Endometrial microvascular endothelial cells (primary cell): Measurements from ENCODE around the gene ZNF471. TPM values are rescaled to one million over a fixed set of nuclear protein-coding genes. Genes with fewer than 3 reads are reported as not detected.

Experiments
- in situ Hi-C: cut with HindIII; loops from 2 replicates; pipeline ENCODE4 v1.10.0; 2017; ENCODE audit warnings: low sequenced_read_pairs, low pct_unique_long_range_greater_than_20kb; ENCODE audit errors: inconsistent ontology term
- total RNA-seq: library from RNA; depleted of rRNA; stranded (reverse); fragments of >200 nt; gene quantifications from one replicate; pipeline ENCODE4 v1.2.3, GENCODE V29; 2015; ENCODE audit errors: inconsistent ontology term

Gene ZNF471
- total RNA-seq, 1 donor from 2014 or later: 0.84 TPM

GRCh38 chr19:56567274-56568120 is 59.8 kb downstream of the ZNF471 start, which contains the start of gene ZNF470:
TSS of gene ZNF470 (plus strand) at chr19:56567468. CDS start at chr19:56570312, 2,844 bp downstream.
- in situ Hi-C loops: no loop called here

DNA sequence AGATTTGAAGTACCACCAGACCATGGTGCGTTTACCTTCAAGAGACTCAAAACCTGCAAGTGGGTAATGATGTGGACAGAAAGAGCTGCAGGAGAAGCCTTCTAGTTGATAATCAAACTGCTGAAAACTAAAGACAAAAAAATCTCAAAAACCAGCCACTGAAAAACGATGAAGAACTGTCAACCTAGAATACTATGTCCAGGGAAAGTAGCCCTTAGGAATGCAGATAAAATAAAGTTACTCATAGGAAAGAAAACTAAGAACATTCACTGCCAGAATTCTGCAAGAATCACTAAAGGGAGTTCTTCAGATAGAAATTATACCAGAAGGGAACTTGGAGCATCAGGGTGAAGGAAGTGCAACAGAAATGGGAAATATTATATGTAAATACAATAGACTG is 64.9 kb downstream of the ZNF471 start:
- in situ Hi-C loops: no loop called here

DNA sequence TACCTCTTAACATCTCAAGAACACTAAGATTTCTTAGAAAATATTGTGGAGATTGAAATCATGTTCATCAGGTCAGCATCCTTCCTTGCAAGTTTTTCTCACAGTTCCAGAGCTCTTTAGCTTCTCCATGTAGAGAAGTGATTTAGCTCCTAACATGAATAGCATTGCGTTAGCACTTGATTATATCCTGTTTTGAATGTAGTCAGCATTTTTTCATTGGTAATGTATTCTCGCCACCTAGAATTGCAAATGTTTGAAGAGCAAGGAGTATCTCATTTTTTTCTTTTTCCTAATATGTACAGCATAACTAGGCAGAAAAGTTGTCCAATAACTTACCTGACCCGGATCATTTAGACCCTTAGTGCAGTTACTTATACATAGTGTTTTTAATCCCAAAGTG is 66.3 kb downstream of the ZNF471 start:
- in situ Hi-C loops: no loop called here

DNA sequence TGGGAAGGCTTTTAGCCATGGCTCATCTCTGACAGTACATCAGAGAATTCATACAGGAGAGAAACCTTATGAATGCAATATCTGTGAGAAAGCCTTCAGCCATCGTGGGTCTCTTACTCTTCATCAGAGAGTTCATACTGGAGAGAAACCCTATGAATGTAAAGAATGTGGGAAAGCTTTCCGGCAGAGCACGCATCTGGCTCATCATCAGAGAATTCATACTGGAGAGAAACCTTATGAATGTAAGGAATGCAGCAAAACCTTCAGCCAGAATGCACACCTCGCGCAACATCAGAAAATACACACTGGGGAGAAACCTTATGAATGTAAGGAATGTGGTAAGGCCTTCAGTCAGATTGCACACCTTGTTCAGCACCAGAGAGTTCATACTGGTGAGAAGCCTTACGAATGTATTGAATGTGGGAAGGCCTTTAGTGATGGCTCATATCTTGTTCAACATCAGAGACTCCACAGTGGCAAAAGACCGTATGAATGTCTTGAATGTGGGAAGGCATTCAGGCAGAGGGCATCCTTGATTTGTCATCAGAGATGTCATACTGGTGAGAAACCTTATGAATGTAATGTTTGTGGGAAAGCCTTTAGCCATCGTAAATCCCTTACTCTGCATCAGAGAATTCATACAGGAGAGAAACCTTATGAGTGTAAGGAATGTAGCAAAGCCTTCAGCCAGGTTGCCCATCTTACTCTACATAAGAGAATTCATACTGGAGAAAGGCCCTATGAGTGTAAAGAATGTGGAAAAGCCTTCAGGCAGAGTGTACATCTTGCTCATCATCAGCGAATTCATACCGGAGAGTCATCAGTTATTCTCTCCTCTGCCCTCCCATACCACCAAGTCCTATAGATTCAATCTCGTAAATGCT is 70.3 kb downstream of the ZNF471 start:
- in situ Hi-C loops: no loop called here

Other genes with a start within 250 kb of the ZNF471 start
- gene EDDM13, start 235.1 kb upstream of the ZNF471 start, total RNA-seq: not detected
- gene ZSCAN5A, start 193.0 kb upstream of the ZNF471 start, total RNA-seq: 10.4 TPM
- 3.1 TPM for gene ZNF582, start 114.3 kb upstream of the ZNF471 start, total RNA-seq
- gene ZNF583, start 103.5 kb upstream of the ZNF471 start, total RNA-seq: 1.6 TPM
- gene ZNF667, start 30.5 kb upstream of the ZNF471 start, total RNA-seq: not detected
- gene ZFP28, start 31.1 kb downstream of the ZNF471 start, total RNA-seq: 2.6 TPM
- gene ZNF470, start 59.6 kb downstream of the ZNF471 start, total RNA-seq: 1.4 TPM
- 7.5 TPM for gene ZNF71, start 87.4 kb downstream of the ZNF471 start, total RNA-seq
- gene SMIM17, start 135.3 kb downstream of the ZNF471 start, total RNA-seq: 2.1 TPM
- gene ZNF835, start 163.9 kb downstream of the ZNF471 start, total RNA-seq: not detected